T-helper 17 cell (primary cell): Measurements from ENCODE around the gene SLC41A3. TPM values are rescaled to one million over a fixed set of nuclear protein-coding genes. Genes with fewer than 3 reads are reported as not detected.

Experiments
- ATAC-seq: fragments of 150-1000 bp; cut with Tn5 transposase; 2 replicates; pipeline ENCODE4 v1.10.0; 2021; ENCODE audit warnings: mild to moderate bottlenecking, moderate library complexity
- DNase-seq, 3 donors: peaks; one replicate each; pipeline versions ENCODE4 v3.0.0 to v3.0.0-alpha.2; 2020 to 2021
- H3K9me3 ChIP-seq: one replicate; pipeline ENCODE4 v1.7.0; 2013; ENCODE audit warnings: low read length, mild to moderate bottlenecking; ENCODE audit not compliant: control insufficient read depth, poor library complexity, severe bottlenecking
- H3K27ac Mint-ChIP-seq: one replicate; pipeline ENCODE4 v1.8.0; 2022; ENCODE audit warnings: mild to moderate bottlenecking, moderate library complexity, mixed read lengths
- H3K27me3 Mint-ChIP-seq: one replicate; pipeline ENCODE4 v1.8.0; 2022; ENCODE audit warnings: mixed read lengths
- H3K36me3 Mint-ChIP-seq: one replicate; pipeline ENCODE4 v1.8.0; 2022; ENCODE audit warnings: low read depth, mixed read lengths
- H3K4me1 Mint-ChIP-seq: one replicate; pipeline ENCODE4 v1.8.0; 2022; ENCODE audit warnings: mild to moderate bottlenecking, mixed read lengths
- H3K4me3 Mint-ChIP-seq: one replicate; pipeline ENCODE4 v1.8.0; 2022; ENCODE audit warnings: mild to moderate bottlenecking, moderate library complexity, mixed read lengths
- total RNA-seq, 4 donors: library from RNA in 2 of 4; stranded (reverse) in 2 of 4; gene quantifications; one replicate each; pipeline ENCODE4 v1.2.3 and lab custom pipeline; 2022 to 2026

SLC41A3 gene
- total RNA-seq, 2 donors from 2014 or later: 34.3 to 34.7 TPM

DNA sequence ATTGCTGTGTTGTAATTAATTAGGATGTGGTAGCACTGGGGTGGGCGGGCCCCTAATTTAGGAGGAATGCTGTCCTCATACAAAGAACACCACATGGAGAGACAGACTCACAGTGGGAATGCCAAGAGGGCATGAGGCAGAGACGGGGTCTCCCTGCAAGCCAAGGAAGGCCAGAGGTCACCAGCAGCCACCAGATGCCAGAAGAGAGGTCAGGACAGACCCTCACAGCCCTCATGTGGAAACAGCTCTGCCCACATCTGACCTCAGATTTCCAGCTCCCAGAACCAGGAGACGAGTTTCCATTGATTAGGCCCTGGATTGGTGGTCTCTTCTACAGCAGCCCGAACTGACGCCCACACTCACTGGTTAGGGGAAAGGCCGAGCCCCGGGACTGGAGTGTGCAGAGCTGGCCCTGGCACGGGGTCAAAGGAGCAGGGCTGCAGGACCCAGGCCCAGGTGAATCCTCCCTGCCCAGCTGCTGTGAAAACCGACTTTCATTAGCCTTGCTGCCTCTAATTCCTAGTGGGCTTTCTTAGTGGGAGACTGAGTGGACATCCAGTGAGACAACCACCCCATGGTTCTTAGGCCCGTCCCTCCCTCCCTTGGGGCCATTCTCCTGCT is 43.0 kb upstream of the SLC41A3 start:
- Mint-ChIP-seq H3K4me3 (no peak overlapping the region), H3K36me3 (no peaks in the 10 kb centered on the region), H3K27me3 (peaks cover 10% of the 10 kb centered on the region), H3K4me1 (peaks cover 2% of the 10 kb centered on the region), H3K27ac (no peak overlapping the region)
- peak in 1 of 3 donors; percentile 4 for DNase-seq
- ATAC-seq: no peak
- no peaks in the 10 kb centered on the region for H3K9me3 ChIP-seq

DNA sequence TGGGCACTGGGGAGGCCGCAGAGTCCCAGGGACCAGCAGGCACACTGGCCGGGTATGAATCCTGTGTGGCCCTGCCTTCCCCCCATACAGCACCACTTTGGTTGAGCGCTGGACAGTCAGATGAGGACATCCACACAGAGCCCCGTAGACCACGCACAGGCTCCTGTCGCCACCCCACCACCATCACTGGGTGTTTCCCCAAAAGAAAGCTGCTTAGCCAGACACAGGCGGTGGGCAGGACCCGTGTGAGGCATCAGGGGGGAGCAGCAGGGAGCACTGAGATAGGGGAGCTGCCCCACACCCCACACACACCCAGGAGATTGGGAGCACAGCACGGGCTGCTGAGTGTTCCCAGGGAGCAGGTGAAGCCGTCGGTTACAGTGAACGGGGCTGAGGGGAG is 42.4 kb upstream of the SLC41A3 start:
- no peaks in the 10 kb centered on the region for H3K36me3 Mint-ChIP-seq
- peaks cover 10% of the 10 kb centered on the region for H3K27me3 Mint-ChIP-seq
- DNase-seq (peak in 2 of 3 donors; percentile 1 to 4), ATAC-seq (no peak)
- no peaks in the 10 kb centered on the region for H3K9me3 ChIP-seq
- no peak overlapping the region for H3K4me3 Mint-ChIP-seq
- no peak overlapping the region for H3K27ac Mint-ChIP-seq
- H3K4me1 Mint-ChIP-seq: no peaks in the 10 kb centered on the region

DNA sequence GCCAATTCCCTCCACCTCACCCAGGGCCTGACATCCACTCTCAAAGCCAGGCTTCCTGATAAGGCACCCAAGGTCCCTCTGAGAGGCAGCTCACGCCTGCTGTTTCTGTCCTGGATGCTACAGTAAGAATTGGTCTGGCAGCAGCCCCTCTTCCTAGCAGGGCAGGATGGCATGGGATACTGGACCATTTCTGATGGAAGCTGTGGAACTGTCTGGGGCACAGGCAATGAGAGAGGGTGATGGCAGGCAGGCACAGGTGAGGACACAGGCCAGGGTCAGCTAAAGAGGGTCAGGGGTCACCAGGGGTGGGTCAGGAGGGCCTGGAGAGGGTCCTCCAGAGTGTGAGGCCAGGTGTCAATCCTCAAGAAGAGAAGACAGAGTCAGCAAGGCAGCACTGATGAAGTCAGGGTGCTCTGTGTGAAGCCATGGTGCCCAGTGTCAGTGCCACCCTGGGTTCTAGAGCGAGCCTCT is 41.9 kb upstream of the SLC41A3 start:
- peak in 1 of 3 donors; percentile 5 for DNase-seq
- Mint-ChIP-seq H3K27ac (no peak overlapping the region), H3K27me3 (peaks cover 14% of the 10 kb centered on the region), H3K4me1 (no peaks in the 10 kb centered on the region), H3K36me3 (no peaks in the 10 kb centered on the region), H3K4me3 (no peak overlapping the region)
- ATAC-seq: no peak
- no peaks in the 10 kb centered on the region for H3K9me3 ChIP-seq

DNA sequence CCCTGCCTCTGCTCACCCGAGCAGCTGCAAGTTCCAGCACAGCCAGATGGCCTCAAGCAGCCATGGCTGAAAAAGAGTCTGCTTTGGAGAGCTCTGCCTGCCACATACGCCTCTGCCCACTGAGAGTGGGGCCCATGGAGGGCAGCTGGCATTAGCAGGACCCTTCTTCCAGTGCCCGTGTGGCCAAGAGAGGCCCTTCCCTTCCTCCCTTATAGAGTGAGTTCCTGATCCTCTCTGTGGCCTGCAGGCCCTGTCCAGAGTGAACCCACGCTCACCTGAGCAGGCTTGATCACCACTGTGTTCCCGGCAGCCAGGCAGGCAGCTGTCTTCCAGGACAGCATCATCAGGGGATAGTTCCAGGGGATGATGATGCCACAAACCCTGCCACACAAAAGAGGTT is 41.4 kb upstream of the SLC41A3 start:
- H3K9me3 ChIP-seq: no peaks in the 10 kb centered on the region
- ATAC-seq (no peak), DNase-seq (peak in 2 of 3 donors; percentile 0 to 2)
- Mint-ChIP-seq H3K27ac (no peak overlapping the region), H3K27me3 (peaks cover 17% of the 10 kb centered on the region), H3K4me1 (no peaks in the 10 kb centered on the region), H3K36me3 (no peaks in the 10 kb centered on the region), H3K4me3 (no peak overlapping the region)

DNA sequence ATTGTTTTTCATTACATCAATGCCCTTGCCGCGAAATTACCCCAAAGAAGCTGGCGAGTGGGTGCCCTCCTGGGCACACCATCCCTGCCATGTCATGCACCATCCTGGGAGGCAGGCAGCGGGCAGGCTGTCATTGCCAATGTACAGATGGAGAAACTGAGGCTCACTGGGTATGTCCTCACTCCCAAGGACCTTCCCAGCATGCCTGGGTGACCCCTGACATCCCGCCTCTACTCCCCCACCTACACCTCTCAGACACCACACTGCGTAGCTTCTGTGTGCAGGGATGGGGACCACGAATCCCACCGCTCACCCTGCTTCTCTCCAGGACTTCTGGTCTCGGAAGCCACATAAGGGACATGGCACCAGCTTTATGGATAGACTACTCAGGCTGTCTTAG is 41.0 kb upstream of the SLC41A3 start:
- H3K4me3 Mint-ChIP-seq: no peak overlapping the region
- ATAC-seq: no peak
- no peak overlapping the region for H3K27ac Mint-ChIP-seq
- H3K36me3 Mint-ChIP-seq: no peaks in the 10 kb centered on the region
- H3K27me3 Mint-ChIP-seq: peaks cover 18% of the 10 kb centered on the region
- no peaks in the 10 kb centered on the region for H3K4me1 Mint-ChIP-seq
- peak in 1 of 3 donors; percentile 1 for DNase-seq
- H3K9me3 ChIP-seq: no peaks in the 10 kb centered on the region

DNA sequence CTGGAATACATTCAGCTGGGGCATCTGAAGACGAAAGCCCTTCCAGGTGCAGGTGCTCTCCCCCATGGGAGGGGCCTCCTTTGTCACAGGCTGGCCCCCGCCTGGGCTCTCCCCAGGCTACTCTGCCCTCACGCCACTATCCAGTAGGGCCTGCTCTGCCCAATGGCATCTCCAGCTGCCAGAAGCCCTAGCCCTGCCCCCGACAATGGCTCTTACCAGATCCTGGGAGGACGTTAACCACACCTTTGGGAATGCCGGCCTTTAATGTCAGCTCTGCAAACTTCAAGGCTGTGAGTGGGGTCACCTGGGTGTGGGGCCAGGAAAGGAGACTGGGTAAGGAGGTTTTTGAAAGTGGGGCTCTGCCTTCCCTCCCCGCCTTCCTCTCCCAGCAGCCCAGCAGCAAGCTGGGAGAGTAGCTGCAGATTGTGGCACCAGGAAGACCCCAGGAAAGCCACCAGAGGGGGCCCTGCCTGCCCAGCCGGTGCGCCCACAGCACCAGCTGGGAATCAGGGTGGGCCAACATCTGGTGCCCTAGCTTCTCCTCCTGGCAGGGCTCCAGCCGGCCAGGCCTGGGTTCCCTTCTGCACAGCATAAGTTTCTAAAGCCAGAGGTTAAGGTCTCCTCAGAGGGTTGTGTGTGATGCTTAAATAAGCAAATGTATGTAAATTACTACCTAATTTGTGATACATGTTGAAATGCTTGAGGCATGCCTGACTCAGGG is 40.4 kb upstream of the SLC41A3 start:
- DNase-seq: peak in 2 of 3 donors; percentile 4
- H3K4me1 Mint-ChIP-seq: no peaks in the 10 kb centered on the region
- ATAC-seq: no peak
- no peak overlapping the region for H3K4me3 Mint-ChIP-seq
- H3K27me3 Mint-ChIP-seq: peaks cover 22% of the 10 kb centered on the region
- H3K36me3 Mint-ChIP-seq: no peaks in the 10 kb centered on the region
- H3K9me3 ChIP-seq: no peaks in the 10 kb centered on the region
- no peak overlapping the region for H3K27ac Mint-ChIP-seq

DNA sequence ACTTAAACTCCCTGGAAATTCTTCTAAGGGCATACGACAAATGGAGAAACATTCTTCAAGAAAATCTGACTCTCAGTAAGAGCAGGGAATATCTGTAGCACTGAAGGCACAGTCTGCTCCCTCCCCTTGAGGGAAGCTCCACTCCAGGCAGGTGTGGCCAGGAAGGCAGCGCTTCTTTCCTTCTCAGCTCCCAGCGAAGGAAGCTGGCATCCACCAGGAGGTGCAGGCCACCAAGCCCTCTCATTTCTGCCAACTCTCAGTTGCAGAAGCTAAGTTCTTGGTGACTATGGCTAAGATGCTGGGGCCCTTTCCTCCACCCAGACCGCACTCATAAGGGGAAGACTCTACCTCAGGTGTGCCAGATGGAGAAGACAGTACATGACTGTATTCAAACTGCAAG is 37.7 kb upstream of the SLC41A3 start:
- DNase-seq (peak in 1 of 3 donors; percentile 0), ATAC-seq (no peak)
- Mint-ChIP-seq H3K27ac (no peak overlapping the region), H3K27me3 (peaks cover 26% of the 10 kb centered on the region), H3K36me3 (no peaks in the 10 kb centered on the region), H3K4me3 (no peak overlapping the region), H3K4me1 (no peaks in the 10 kb centered on the region)
- no peaks in the 10 kb centered on the region for H3K9me3 ChIP-seq

DNA sequence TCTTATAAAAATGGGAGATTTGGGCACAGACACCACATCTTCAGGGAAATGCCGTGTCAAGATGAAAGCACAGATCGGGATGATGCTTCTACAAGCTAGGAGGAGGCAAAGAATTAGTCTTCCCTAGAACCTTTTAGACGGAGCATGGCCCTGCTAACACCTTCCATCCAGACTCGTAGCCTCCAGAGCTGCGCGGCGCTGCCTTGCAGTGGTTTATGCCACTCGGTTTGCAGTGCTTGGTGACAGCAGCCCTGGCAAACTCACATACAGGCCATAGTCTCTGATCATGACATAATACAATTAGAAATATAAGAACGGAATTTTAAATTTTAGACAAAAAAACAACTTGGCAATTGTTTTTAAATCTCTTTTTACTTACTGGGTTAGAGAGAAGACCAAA is 37.1 kb upstream of the SLC41A3 start:
- Mint-ChIP-seq H3K4me3 (no peak overlapping the region), H3K36me3 (no peaks in the 10 kb centered on the region), H3K4me1 (no peaks in the 10 kb centered on the region), H3K27me3 (peaks cover 26% of the 10 kb centered on the region), H3K27ac (no peak overlapping the region)
- ATAC-seq (no peak), DNase-seq (peak in 1 of 3 donors; percentile 1)
- no peaks in the 10 kb centered on the region for H3K9me3 ChIP-seq

DNA sequence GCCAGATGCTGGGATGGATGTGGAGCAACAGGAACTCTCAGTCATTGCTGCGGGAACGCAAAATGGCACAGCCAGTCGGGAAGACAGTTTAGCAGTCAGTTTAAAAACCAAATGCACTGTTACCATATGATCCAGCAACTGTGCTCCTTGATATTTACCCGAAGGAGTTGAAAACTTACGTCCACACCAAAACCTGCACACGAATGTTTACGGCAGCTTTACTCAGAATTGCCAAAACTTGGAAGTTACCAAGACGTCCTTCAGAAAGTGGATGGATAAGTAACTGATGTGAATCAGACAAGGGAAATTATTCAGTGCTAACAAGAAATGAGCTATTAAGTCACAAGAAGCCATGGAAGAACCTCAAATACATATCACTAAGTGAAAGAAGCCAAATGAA is 36.1 kb upstream of the SLC41A3 start:
- ATAC-seq (no peak), DNase-seq (no peak)
- Mint-ChIP-seq H3K27me3 (peaks cover 26% of the 10 kb centered on the region), H3K4me1 (no peaks in the 10 kb centered on the region), H3K4me3 (no peak overlapping the region), H3K27ac (no peak overlapping the region), H3K36me3 (no peaks in the 10 kb centered on the region)
- H3K9me3 ChIP-seq: no peaks in the 10 kb centered on the region

DNA sequence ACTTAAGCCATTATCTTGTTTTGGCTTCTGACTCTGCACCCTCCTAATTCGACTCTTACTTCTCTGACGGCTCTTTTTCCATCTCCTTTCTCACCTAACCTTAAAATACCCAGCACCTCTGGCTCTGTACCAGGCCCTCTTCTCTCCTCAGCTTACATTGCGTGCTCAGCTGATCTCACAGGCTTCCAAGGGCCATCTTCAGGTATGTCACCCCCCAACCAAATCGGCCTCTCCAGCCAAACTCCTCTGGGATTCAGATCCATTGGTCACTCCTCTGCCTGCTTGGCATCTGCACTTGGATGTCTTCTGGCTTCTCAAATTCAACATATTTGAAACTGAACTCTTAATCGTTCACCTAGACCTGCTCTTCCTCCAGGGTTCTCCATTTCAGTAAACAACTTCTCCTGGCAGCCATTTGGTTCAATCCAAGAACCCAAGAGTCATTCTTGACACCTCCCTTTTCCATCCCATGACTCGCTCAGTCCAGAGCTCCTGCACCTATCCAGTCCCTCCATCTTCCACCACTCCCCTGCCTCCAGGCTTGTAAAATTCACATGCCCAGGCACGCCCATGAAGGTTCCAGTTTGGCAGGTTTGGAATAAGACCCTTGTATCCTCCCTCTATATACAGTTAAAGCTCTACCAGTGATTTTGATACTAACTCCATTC is 35.2 kb upstream of the SLC41A3 start:
- ATAC-seq: no peak
- peak in 1 of 3 donors; percentile 2 for DNase-seq
- Mint-ChIP-seq H3K36me3 (no peaks in the 10 kb centered on the region), H3K4me3 (no peak overlapping the region), H3K4me1 (no peaks in the 10 kb centered on the region), H3K27ac (no peak overlapping the region), H3K27me3 (peaks cover 26% of the 10 kb centered on the region)
- H3K9me3 ChIP-seq: no peaks in the 10 kb centered on the region

DNA sequence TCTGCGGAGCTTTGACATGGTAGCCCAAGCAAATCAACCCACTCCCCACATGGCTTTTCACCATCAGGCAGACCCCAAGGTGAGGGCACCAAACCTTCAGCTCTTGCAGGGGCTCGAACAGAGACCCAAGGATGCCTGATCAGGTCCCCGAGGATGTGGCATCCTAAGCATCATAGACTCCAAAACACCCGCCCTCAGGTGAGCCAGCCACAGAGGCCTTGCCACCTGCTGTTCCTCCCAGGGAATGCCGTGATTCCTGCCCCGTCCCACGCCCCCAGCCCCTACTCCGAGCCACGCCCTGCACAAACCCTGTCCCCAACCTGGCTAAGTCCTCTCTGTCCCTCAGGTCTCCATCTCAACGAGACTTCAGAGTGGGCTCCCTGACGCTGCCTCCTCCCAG is 34.7 kb upstream of the SLC41A3 start:
- peaks cover 26% of the 10 kb centered on the region for H3K27me3 Mint-ChIP-seq
- DNase-seq (peak in 1 of 3 donors; percentile 4), ATAC-seq (no peak)
- no peaks in the 10 kb centered on the region for H3K9me3 ChIP-seq
- no peaks in the 10 kb centered on the region for H3K36me3 Mint-ChIP-seq
- H3K4me1 Mint-ChIP-seq: no peaks in the 10 kb centered on the region
- no peak overlapping the region for H3K4me3 Mint-ChIP-seq
- H3K27ac Mint-ChIP-seq: no peak overlapping the region

DNA sequence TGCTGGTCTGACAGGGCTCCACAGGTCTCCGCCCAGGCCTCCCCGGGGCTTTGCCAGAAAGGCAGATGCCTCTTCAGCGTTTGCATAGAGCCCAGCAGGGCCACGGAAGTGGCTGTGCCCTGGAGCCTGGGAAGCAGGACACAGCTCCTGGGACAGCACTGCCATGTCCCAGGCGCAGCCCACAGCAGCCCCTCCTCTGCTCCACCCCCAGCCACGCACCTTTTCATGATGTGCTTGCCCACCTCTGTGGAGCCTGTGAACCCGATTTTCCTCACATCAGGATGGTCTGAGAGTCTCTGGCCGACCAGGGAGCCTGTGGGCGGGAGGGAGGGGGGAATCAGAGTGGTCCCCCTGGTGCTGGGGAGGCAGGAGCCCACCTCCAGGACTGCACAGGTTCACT is 33.9 kb upstream of the SLC41A3 start:
- ATAC-seq (no peak), DNase-seq (peak in 1 of 3 donors; percentile 2)
- Mint-ChIP-seq H3K4me1 (no peaks in the 10 kb centered on the region), H3K27me3 (peaks cover 26% of the 10 kb centered on the region), H3K36me3 (no peaks in the 10 kb centered on the region), H3K4me3 (no peak overlapping the region), H3K27ac (no peak overlapping the region)
- H3K9me3 ChIP-seq: no peaks in the 10 kb centered on the region

DNA sequence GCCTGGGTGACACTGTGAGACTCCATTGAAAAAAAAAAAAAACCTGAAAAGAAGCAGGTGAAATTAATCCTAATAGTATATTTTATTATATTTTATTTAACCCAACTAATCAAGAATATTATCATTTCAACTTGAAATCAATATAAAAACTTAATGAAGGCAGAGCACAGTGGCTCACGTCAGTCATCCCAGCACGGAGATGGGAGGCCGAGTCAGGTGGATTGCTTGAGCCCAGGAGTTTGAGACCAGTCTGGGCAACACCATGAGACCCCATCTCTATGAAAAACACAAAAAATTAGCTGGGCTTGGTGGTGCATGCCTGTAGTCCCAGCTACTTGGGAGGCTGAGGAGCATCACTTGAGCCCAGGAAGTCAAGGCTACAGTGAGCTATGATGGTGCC is 33.3 kb upstream of the SLC41A3 start:
- Mint-ChIP-seq H3K4me1 (no peaks in the 10 kb centered on the region), H3K36me3 (no peaks in the 10 kb centered on the region), H3K27me3 (peaks cover 26% of the 10 kb centered on the region), H3K4me3 (no peak overlapping the region), H3K27ac (no peak overlapping the region)
- ATAC-seq (no peak), DNase-seq (no peak)
- H3K9me3 ChIP-seq: no peaks in the 10 kb centered on the region
